ENCODE data around the gene FYB2.

The FYB2 gene

DNA sequence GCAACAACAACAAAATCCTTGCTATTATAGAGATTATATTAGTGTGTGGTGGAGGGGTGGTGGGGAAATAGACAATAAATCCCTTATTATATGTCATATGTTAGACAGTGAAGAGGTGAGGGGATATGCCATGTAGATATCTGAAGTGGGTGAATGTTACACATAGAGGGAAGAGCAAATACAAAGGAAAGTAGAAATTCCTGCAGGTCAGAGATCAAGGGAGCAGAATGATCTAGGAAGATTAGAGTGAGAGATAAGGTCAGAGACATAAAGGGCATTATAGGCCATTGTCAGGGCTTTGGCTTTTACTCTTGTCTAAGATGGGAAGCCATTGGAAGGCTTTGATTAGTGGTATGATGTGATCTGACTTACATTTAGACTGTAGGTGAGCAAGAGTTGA lies 135.6 kb downstream of the FYB2 start:
- TF ChIP-seq, protein P1, sequence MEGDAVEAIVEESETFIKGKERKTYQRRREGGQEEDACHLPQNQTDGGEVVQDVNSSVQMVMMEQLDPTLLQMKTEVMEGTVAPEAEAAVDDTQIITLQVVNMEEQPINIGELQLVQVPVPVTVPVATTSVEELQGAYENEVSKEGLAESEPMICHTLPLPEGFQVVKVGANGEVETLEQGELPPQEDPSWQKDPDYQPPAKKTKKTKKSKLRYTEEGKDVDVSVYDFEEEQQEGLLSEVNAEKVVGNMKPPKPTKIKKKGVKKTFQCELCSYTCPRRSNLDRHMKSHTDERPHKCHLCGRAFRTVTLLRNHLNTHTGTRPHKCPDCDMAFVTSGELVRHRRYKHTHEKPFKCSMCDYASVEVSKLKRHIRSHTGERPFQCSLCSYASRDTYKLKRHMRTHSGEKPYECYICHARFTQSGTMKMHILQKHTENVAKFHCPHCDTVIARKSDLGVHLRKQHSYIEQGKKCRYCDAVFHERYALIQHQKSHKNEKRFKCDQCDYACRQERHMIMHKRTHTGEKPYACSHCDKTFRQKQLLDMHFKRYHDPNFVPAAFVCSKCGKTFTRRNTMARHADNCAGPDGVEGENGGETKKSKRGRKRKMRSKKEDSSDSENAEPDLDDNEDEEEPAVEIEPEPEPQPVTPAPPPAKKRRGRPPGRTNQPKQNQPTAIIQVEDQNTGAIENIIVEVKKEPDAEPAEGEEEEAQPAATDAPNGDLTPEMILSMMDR (IDR thresholded peaks at IDR 0.05; ENCODE audit: control insufficient read depth, insufficient read depth, low read depth, low read length, missing control alignments) = no peak
- H3K4me3 ChIP-seq (ENCODE audit: control insufficient read depth, low read depth, low read length) = no peak overlapping the region
- no peak for DNase-seq (ENCODE audit: low read depth)

DNA sequence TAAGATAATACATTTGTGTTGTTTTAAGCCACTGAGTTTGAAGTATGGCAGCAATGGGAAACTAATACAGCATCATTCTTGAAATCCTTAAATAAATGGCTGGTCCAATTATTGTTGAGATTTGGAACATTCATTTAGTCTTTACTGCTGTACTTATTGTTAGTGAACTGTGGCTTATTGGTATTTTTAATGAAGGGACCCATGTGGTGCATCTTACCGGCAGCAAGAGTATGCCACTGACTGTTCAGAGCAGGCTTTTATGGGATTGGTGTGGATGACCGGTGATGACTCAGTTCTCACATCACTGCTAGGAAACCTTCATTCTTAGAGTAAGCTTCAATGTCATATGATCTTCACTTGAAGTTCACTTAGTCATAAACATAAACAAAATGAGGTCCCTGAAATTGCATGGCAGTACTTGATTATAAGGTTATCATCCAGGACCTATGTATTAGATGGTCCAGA lies 142.6 kb downstream of the FYB2 start:
- TF ChIP-seq, protein P1 (IDR thresholded peaks at IDR 0.05; ENCODE audit: control insufficient read depth, insufficient read depth, low read depth, low read length, missing control alignments) = no peak
- DNase-seq (ENCODE audit: low read depth) = peak; percentile 25
- H3K4me3 ChIP-seq (ENCODE audit: control insufficient read depth, low read depth, low read length) = no peak overlapping the region

DNA sequence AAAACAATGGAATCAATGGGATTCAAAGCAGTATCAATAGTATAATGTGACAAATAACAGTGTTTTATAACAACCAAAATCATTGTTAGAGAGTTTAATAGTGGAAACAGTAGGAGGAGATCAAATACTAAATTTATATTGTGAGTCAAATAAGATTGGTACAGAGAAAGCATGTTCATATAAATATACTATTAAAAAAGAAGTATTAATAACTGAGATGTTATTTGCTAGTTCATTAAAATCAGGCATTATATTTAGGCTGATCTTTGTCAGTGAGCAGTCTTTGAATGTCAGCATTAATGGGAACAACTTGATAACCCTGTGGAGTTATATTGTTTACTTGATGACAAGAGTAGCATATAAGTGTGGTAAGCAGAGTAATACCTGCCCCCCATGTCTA lies 143.4 kb downstream of the FYB2 start:
- no peak for DNase-seq (ENCODE audit: low read depth)
- TF ChIP-seq, protein P1 (IDR thresholded peaks at IDR 0.05; ENCODE audit: control insufficient read depth, insufficient read depth, low read depth, low read length, missing control alignments) = no peak

DNA sequence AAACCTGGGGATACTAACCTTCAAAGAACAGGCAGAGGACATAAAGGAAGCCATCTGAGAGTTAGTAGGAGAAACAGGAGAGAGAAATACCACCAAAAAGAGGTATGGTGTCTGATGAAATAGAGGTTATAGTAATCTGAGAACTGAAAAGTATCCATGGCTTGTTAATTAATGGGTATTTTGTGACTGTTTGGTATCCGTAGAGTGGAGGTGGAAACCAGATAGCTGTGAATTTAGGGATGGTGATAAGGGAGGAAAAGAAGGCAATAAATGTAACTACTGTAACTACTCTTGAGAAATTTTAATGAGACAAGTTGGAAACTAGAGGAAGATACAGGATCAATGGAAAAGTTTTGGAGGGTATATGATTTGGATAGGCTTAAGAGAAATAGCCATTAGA lies 146.6 kb downstream of the FYB2 start:
- TF ChIP-seq, protein P1 (IDR thresholded peaks at IDR 0.05; ENCODE audit: control insufficient read depth, insufficient read depth, low read depth, low read length, missing control alignments) = no peak
- DNase-seq (ENCODE audit: low read depth) = no peak
- H3K4me3 ChIP-seq (ENCODE audit: control insufficient read depth, low read depth, low read length) = no peak overlapping the region

More for the DNA sequence above, 143.4 kb downstream of the FYB2 start:
- no peak overlapping the region for H3K4me3 ChIP-seq (ENCODE audit: control insufficient read depth, low read depth, low read length)

DNA sequence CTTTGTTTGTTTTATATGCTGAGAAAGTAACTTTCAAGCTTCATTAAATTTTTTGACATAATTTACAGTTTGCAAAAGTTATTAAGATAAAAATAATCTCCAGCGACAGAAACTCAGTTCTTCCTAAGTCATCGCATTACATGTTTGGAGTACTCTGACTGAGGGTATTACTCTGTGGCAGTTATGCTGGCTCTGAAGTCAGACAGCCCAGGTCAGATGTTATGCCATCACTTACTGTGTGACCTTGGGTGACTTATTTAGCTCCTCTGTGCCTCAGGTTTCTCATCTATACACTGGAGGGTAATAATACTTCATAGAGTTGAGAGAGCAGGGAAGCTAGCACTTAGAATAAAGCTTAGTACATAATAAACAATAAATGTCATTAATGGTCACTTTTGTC lies 147.7 kb downstream of the FYB2 start:
- DNase-seq (ENCODE audit: low read depth) = no peak
- no peak overlapping the region for H3K4me3 ChIP-seq (ENCODE audit: control insufficient read depth, low read depth, low read length)
- TF ChIP-seq, protein P1 (IDR thresholded peaks at IDR 0.05; ENCODE audit: control insufficient read depth, insufficient read depth, low read depth, low read length, missing control alignments) = no peak

DNA sequence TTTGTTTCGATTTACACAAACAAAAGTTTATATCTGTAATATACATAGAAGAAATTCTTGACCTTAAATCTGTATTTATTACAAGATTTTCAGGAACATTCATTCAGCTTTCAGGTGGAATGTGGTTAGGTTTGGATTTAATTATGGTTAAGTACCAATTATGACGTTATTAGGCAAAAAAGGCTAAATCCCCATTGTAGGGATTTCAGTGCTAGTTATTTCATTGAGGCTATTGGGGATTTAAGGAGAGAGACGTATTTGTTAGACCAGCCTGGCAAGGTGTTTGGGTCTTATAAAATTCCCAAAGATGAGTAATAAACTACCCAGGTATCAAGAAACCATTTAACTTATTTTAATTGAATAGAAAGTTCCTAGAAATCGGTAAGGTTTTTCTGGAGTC lies 148.1 kb downstream of the FYB2 start:
- TF ChIP-seq, protein P1 (IDR thresholded peaks at IDR 0.05; ENCODE audit: control insufficient read depth, insufficient read depth, low read depth, low read length, missing control alignments) = no peak
- no peak overlapping the region for H3K4me3 ChIP-seq (ENCODE audit: control insufficient read depth, low read depth, low read length)
- DNase-seq (ENCODE audit: low read depth) = no peak

DNA sequence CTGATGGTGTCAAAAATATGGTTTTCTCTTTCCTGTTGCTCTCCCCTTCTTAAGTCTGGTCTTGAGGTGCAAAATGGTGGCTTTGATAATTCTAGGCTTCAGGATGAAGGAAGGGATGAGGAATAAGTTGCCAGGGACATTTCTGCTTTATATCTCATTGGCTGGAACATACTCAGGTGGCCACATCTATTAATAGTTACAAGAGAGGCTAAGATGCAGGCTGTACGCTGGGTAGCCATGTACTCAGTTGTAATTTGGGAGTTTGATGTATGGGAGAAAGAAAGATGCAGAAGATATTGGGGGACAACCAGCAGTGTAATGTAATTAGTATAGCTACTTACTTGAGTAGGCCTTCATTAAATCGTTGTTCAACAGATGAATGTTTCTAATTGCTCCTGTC lies 148.9 kb downstream of the FYB2 start:
- TF ChIP-seq, protein P1 (IDR thresholded peaks at IDR 0.05; ENCODE audit: control insufficient read depth, insufficient read depth, low read depth, low read length, missing control alignments) = no peak
- no peak overlapping the region for H3K4me3 ChIP-seq (ENCODE audit: control insufficient read depth, low read depth, low read length)
- DNase-seq (ENCODE audit: low read depth) = no peak

Measured in AG09309 (cell line).